Measurements from ENCODE around the gene EIF3K.
A peak's percentile ranks its signal among the peaks of the same experiment; 100 is the strongest.

EIF3K gene

DNA sequence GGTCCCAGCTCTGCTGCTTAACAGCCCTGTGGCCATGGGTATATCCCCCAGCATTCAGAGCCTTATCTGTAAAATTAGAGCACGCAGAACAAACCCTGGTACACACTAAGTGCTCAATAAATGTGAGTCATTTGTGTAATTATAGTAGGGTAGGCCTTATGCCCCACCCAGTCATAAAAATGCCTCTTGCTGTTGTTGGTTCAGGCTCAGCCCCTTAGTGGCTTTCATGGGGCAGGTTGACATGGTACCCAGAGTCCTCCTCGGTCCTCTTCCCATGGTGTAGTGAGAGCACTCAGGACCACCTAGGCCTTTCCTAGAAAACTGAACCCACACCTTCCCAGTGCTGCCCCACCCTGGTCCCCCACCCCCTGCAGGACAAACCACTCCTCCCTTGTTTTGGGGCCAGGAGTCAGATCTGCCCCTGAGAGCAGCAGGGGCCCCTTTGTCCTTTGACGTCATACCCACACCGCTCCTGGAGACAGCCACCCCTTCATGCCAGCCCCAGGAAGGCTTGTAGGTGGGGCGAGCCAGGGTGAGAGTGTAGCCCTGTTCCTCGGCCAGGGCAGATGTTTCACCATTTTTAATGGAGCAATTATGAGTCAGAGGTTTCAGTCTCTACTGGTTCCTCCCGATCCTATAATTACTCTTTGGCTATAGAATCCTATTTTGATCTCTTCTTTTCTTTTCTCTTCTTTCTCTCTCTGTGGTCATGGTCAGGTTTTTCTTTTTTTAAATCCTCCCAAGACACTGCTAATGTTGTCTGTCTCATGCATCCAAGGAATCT lies 65.3 kb downstream of the EIF3K start:
- no peak for DNase-seq (ENCODE audit: low spot score)

DNA sequence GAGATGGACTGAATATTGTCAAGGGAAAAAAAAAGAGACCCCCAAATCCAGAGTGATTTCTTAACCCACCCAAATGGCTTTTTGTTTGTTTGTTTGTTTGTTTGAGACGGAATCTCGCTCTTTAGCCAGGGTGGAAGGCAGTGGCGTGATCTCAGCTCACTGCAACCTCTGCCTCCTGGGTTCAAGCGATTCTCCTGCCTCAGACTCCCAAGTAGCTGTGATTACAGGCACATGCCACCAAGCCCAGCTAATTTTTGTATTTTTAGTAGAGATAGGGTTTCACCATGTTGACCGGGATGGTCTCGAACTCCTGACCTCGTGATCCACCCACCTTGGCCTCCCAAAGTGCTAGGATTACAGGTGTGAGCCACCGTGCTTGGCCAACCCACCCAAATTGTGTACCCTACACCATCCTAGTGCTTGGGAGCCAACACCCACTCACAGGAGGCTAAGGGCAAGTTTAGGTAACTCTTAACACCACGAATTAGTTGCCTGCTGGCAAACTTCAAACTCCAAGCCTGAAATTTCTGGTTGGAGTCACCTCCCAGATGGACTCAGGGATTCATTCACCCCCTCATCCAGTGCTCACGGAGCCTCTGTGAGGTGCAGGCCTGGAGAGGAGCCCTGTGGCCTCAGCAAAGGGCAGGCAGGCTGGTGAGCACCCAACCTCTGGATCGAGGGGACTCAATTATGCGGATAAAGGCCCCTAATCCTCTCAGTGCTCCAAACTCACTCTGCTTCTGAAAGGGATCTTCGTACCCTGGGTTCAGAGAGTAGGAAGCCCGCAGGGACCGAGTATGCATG lies 66.1 kb downstream of the EIF3K start:
- no peak for DNase-seq (ENCODE audit: low spot score)

- no peak for DNase-seq (ENCODE audit: low spot score)
These were observed 66.9 kb downstream of the EIF3K start for GRCh38 chr19:38685666-38686529.

GRCh38 chr19:38686530-38686888 lies 67.5 kb downstream of the EIF3K start:
- peak; percentile 31 for DNase-seq (ENCODE audit: low spot score)
